Measurements from ENCODE around the gene TSKU. TPM values are rescaled to one million over a fixed set of nuclear protein-coding genes. Genes with fewer than 3 reads are reported as not detected.

The TSKU gene
- polyA plus RNA-seq, 3 donors: not detected

GRCh38 chr11:76736266-76736665, 46.9 kb upstream of the TSKU start:
- Histone ChIP-seq H3K4me2 (replicated peaks; ENCODE audit: extremely low read depth, low read length, poor library complexity, severe bottlenecking) (no peak overlapping the region), H3K27me3 (ENCODE audit: control insufficient read depth in 2 of 2, insufficient read depth in 2 of 2, low read length in 2 of 2) (no peaks in the 10 kb centered on the region), H4K20me1 (ENCODE audit: insufficient read depth, low read length) (no peaks in the 10 kb centered on the region), H3K4me1 (ENCODE audit: control insufficient read depth in 1 of 2, insufficient read depth in 2 of 2, low read length in 2 of 2) (no peaks in the 10 kb centered on the region), H3K27ac (ENCODE audit: low read depth in 1 of 2, low read length in 2 of 2) (no peak overlapping the region), H3K9ac (ENCODE audit: insufficient read depth, low read length, poor library complexity, severe bottlenecking) (no peak overlapping the region), H3K79me2 (ENCODE audit: insufficient read depth, low read length) (no peaks in the 10 kb centered on the region), H3K4me3 (replicated peaks in 1 of 3; ENCODE audit: low read depth in 2 of 3, low read length in 3 of 3) (no peak overlapping the region), H3K36me3 (replicated peaks in 1 of 2; ENCODE audit: control insufficient read depth in 1 of 2, insufficient read depth in 2 of 2, low read length in 2 of 2) (no peaks in the 10 kb centered on the region), H2AFZ (ENCODE audit: insufficient read depth, low read depth, low read length, poor library complexity, severe bottlenecking) (no peak overlapping the region), H3K9me3 (replicated peaks in 1 of 2; ENCODE audit: control insufficient read depth in 1 of 2, insufficient read depth in 1 of 2, low read length in 2 of 2) (no peaks in the 10 kb centered on the region)
- H3K9me3 Mint-ChIP-seq: no peaks in the 10 kb centered on the region
- TF ChIP-seq CTCF (IDR thresholded peaks at IDR 0.05): no peak
- DNase-seq: no peak
- intact Hi-C loops (cut with micrococcal nuclease): loop anchor here in 1 of 2 donors (10.0 kb wide), 1 partner anchor 159 kb away; no protein-coding TSS in a partner anchor
- no CpG with 5 or more reads among the region's 4 CpGs for WGBS (ENCODE audit: insufficient coverage)
- no peaks in the 10 kb centered on the region for H3K4me1 Mint-ChIP-seq
- no peaks in the 10 kb centered on the region for H3K36me3 Mint-ChIP-seq
- no peak overlapping the region for H3K27ac Mint-ChIP-seq
- peaks cover 6 to 12% (median 9%) of the 10 kb centered on the region in 3 donors for H3K27me3 Mint-ChIP-seq (ENCODE audit: low read depth in 3 of 3)
- H3K4me3 Mint-ChIP-seq: no peak overlapping the region

GRCh38 chr11:76736773-76737495, 46.2 kb upstream of the TSKU start:
- H3K4me3 ChIP-seq (replicated peaks in 1 of 3; ENCODE audit: low read depth in 2 of 3, low read length in 3 of 3): no peak overlapping the region
- H3K4me1 ChIP-seq (ENCODE audit: control insufficient read depth in 1 of 2, insufficient read depth in 2 of 2, low read length in 2 of 2): no peaks in the 10 kb centered on the region
- H3K4me3 Mint-ChIP-seq: no peak overlapping the region
- no peaks in the 10 kb centered on the region for H3K36me3 ChIP-seq (replicated peaks in 1 of 2; ENCODE audit: control insufficient read depth in 1 of 2, insufficient read depth in 2 of 2, low read length in 2 of 2)
- H3K27ac Mint-ChIP-seq: no peak overlapping the region
- DNase-seq: no peak
- intact Hi-C loops (cut with micrococcal nuclease): loop anchor here in 1 of 2 donors (10.0 kb wide), 1 partner anchor 158 kb away; no protein-coding TSS in a partner anchor
- H3K9ac ChIP-seq (ENCODE audit: insufficient read depth, low read length, poor library complexity, severe bottlenecking): no peak overlapping the region
- H4K20me1 ChIP-seq (ENCODE audit: insufficient read depth, low read length): no peaks in the 10 kb centered on the region
- H3K36me3 Mint-ChIP-seq: no peaks in the 10 kb centered on the region
- H3K9me3 Mint-ChIP-seq: no peaks in the 10 kb centered on the region
- peaks cover 6 to 12% (median 10%) of the 10 kb centered on the region in 3 donors for H3K27me3 Mint-ChIP-seq (ENCODE audit: low read depth in 3 of 3)
- TF ChIP-seq CTCF (IDR thresholded peaks at IDR 0.05): no peak
- no peaks in the 10 kb centered on the region for H3K4me1 Mint-ChIP-seq
- no peaks in the 10 kb centered on the region for H3K79me2 ChIP-seq (ENCODE audit: insufficient read depth, low read length)
- no peak overlapping the region for H2AFZ ChIP-seq (ENCODE audit: insufficient read depth, low read depth, low read length, poor library complexity, severe bottlenecking)
- no peaks in the 10 kb centered on the region for H3K9me3 ChIP-seq (replicated peaks in 1 of 2; ENCODE audit: control insufficient read depth in 1 of 2, insufficient read depth in 1 of 2, low read length in 2 of 2)
- WGBS (ENCODE audit: insufficient coverage): 83% methylated on average over 6 of the region's 12 CpGs
- no peak overlapping the region for H3K27ac ChIP-seq (ENCODE audit: low read depth in 1 of 2, low read length in 2 of 2)
- H3K27me3 ChIP-seq (ENCODE audit: control insufficient read depth in 2 of 2, insufficient read depth in 2 of 2, low read length in 2 of 2): no peaks in the 10 kb centered on the region
- H3K4me2 ChIP-seq (replicated peaks; ENCODE audit: extremely low read depth, low read length, poor library complexity, severe bottlenecking): no peak overlapping the region

All from CD14-positive monocyte (primary cell).